ENCODE measurements around the gene ROBO2.

The ROBO2 gene

DNA sequence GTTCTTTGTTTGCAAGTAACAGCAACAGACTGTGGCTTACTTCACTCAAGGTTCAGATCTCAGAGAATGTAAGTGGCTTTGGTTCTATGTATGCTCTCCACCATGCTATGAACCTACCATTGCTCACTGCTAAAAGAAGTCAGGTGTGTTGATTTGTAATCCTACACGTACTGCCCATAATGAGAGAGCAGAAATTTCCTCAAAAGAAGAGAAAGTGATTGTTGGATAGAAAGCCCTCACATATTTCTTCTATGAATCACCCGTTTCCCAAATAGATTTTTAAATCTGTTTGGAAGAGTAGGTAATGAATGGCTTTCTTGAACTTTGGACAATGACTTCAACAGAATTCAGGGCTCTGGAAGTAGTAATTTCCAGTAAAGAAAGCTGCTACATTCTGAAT, 565.4 kb downstream of the ROBO2 start:
- DNase-seq, result no peak

GRCh38 chr3:77605865-77606264, 566.0 kb downstream of the ROBO2 start:
- no peak for DNase-seq

DNA sequence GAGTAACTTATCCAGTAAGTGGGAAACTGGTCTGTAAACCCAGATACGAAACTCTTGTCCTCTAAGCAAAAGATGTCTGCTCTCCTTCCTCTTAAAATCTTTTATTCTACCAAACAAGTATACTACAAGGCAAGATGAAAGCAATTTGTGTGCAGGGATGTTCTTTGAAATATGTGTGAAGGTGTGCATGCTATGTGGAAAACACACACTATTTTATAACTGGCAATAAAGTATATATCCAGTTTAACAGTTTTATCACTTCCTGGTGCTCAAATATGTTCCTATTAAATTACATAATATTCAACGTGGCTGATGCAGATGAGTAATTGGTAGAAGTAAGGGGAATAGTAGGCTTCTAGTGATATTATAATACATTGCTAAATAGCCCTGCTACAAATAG, 566.5 kb downstream of the ROBO2 start:
- DNase-seq, result no peak

DNA sequence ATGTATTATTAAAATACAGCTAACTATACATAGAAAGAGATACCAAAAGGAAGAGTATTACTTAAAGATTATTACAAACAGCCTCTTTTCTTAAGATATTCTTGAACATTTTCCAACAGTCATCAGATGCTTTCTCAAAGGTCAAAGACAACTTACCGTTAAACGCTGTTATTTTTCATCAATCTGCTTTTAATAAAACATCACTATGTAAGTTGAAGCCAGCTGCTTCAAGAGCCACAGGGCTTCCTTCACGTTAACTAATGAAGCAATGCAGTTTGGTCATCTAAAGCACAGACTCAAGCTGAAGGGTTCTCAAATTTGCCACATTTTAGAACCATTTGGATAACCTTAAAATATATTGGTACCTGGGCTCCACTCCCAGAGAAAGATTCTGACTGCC, 578.8 kb downstream of the ROBO2 start:
- no peak for DNase-seq

GRCh38 chr3:77620009-77620408, 580.1 kb downstream of the ROBO2 start:
- no peak for DNase-seq

DNA sequence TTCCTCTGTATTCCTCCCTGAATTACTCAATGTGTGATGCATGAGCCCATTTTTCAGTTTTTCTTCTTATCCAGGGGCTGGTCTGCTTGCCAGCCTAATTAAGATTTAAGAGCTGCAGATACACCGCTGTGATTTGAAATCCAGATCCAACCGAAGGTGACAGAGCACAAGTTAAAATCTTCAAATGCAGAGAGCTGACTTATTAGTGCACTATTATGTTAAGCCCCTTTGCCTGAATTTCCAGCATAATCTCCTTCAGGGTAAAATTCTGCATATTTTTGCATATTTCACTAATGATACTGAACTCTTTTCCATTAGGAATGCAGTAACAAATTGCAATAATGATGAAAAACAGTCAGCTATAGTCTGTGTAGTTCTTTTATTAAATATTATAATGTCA, 583.6 kb downstream of the ROBO2 start:
- DNase-seq, result no peak

- DNase-seq, result no peak
Observed at GRCh38 chr3:77626157-77626556, 586.3 kb downstream of the ROBO2 start.

DNA sequence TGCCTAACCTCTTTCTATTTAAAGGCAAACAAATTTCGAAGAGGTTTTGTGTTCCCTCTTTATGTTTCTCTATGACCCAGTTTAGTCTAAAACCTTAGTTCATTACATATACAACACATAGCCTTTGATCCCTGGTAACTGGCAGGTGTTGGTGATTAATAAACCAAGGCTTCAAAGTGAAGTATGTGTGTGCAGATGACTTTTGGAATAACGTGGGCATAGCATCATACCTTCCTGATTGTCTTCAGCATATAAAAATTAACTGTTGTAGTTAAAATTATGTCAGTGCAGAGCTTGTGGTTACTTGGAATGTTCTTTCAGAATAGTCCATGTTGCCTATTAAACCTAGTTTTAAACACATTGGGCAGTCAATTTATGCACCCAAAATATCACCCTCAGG, 608.3 kb downstream of the ROBO2 start:
- DNase-seq, result no peak

GRCh38 chr3:77648664-77649063, 608.8 kb downstream of the ROBO2 start:
- DNase-seq, result no peak

GRCh38 chr3:77652624-77653023, 612.7 kb downstream of the ROBO2 start:
- DNase-seq, result no peak

DNA sequence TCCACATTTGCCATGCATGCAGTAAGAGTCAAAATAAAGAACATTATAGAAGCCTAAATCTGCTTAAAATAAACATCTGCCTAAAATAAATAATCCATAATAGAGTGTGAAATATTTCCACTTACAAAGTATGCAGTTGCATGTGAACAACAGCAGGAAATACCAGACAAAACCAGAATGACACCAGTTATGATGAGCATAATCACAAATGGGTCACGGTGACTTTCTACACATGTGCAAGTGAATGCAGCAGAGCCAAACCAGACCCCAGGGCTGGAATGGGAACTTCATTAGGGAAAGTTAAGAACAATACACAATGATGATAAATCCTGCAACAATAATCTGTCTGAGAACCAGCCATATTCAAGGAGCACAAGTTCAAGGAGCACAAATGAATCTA, 615.5 kb downstream of the ROBO2 start:
- no peak for DNase-seq

DNA sequence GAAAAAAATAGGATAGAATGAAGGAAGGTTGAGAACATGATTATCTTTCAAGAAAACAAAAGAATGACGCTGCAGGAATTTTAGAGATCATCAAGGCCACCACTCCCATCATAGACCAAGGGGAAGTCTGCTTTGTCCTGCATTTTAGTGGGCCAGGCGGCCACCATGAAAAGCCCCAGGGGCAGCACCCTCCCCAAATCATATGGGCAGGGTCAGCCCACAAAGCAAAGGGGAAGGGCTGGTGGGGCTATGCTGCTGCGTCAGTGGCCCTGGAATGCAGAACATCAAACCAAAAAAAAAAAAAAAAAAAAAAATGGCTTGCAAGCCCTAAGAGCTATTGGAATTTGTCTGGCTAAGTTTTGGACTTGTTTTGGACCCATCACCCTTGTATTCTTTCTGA, 620.8 kb downstream of the ROBO2 start:
- no peak for DNase-seq

DNA sequence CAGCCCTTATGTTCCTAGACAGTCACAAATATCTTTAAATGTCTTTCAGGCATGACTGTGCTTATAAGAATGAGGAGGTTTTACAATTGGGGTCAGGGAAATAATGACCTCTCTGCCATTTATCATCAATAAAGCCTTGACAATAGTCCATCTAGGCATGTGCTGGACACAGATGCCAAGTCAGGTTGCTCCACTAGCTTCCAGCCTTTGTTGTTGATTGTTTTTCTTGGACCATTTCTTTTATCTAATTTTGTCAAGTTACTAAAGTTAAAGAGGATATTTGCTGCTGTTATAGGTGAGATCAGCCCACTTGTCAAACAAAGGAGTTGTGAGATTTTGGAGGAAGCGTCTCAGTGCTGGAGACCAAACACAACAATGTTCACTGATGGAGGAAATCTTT, 628.0 kb downstream of the ROBO2 start:
- no peak for DNase-seq

- no peak for DNase-seq
Observed at GRCh38 chr3:77668376-77668775, 628.5 kb downstream of the ROBO2 start.

GRCh38 chr3:77672016-77672415, 632.1 kb downstream of the ROBO2 start:
- no peak for DNase-seq

GRCh38 chr3:77682162-77682561, 642.3 kb downstream of the ROBO2 start:
- no peak for DNase-seq

DNA sequence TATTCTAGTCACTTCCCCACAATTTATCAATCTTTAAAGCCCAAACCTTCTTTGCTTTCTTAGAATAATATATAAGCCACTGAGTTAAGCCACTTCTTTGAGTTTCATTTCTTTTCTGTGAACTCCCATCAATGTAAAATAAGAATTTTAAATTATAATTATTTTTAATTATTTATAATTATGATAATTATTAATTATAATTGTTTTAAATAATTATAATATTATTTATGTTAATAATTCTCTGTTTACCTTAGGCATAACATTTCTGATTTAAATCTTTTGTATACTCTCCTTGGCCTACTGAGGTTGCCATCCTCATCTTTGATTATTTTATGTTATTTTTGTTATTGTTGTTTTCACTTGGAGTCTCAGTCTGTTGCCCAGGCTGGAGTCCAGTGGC, 644.2 kb downstream of the ROBO2 start:
- no peak for DNase-seq

DNA sequence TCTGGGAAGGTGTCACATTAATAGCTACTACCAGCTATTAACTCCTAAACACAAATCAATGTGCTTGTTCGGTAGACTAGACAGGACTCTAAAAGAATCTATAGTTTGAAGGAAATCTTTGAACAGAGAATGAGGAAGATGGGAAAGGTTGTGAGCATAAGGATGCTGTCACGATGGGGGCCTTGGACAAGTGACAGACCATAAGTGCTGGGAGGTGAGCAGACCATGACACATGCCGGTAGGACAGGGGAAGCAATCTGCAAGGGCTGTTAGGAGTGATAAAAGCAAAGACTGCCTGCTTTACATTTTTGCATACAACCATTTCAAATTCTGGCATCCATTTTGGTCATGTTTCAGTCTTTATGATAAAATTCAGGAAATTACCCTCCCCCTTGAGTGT, 645.8 kb downstream of the ROBO2 start:
- no peak for DNase-seq

- DNase-seq, result no peak
Observed at GRCh38 chr3:77686560-77686959, 646.7 kb downstream of the ROBO2 start.

- DNase-seq, result no peak
Observed at GRCh38 chr3:77687545-77687944, 647.6 kb downstream of the ROBO2 start.

- DNase-seq, result no peak
Observed at GRCh38 chr3:77690284-77690845, 650.5 kb downstream of the ROBO2 start.

GRCh38 chr3:77693147-77693546, 653.2 kb downstream of the ROBO2 start:
- no peak for DNase-seq

DNA sequence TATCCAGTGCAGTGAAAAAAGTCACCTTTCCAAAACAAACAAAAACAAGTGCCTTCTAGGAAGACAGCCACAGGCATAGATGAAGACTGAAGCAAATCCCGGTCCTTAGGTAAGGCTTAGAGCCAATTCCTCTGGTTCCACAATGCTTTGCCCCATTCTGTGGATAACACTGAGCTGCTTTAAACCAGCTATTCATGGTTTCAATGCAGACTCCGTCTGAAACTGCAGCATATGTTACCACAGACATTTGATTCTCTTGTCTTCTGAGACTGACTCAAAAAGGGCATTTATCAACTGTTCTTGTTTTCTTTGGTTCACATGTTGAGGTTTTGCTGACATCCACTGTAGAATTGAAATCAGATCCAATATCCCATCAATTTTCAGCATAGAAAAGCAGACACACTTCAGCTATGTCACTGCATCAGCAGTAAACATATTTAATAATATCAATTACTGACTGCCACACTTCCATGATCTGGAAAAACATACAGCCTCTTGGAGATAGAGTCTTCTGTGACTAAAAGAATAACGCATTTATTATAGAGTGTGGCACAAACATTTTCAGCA, 659.3 kb downstream of the ROBO2 start:
- DNase-seq, result no peak

Measured in OCI-M1 (cell line).